ENCODE measurements around the gene IGFBP4.

GRCh38 chr17:40436636-40437035 is 6.6 kb upstream of the IGFBP4 start:
- no peak for TF ChIP-seq CTCF (IDR thresholded peaks at IDR 0.05)
- no peak for TF ChIP-seq POLR2AphosphoS5 (IDR thresholded peaks at IDR 0.05)
